Measurements from ENCODE around the gene RTRAF. TPM values are rescaled to one million over a fixed set of nuclear protein-coding genes. Genes with fewer than 3 reads are reported as not detected.

The RTRAF gene
- total RNA-seq, 1 donor from 2014 or later: 309 TPM

GRCh38 chr14:52026017-52026660 lies 36.8 kb downstream of the RTRAF start:
- H3K4me1 Mint-ChIP-seq: peaks cover 21% of the 10 kb centered on the region
- H3K27me3 Mint-ChIP-seq (ENCODE audit: low read depth): no peaks in the 10 kb centered on the region
- TF ChIP-seq CTCF (conservative IDR thresholded peaks at IDR 0.05): no peak
- DNase-seq (ENCODE audit: low read depth, low spot score): no peak
- no peaks in the 10 kb centered on the region for H3K9me3 Mint-ChIP-seq
- peak overlapping the region; percentile 78 for H3K27ac Mint-ChIP-seq (ENCODE audit: unreplicated experiment)
- no peak overlapping the region for H3K4me3 Mint-ChIP-seq
- H3K36me3 Mint-ChIP-seq (ENCODE audit: low read depth): peaks cover 10% of the 10 kb centered on the region

GRCh38 chr14:52026901-52027300 lies 37.6 kb downstream of the RTRAF start:
- no peak for DNase-seq (ENCODE audit: low read depth, low spot score)
- TF ChIP-seq CTCF (conservative IDR thresholded peaks at IDR 0.05): no peak
- no peak overlapping the region for H3K4me3 Mint-ChIP-seq
- H3K36me3 Mint-ChIP-seq (ENCODE audit: low read depth): peaks cover 10% of the 10 kb centered on the region
- H3K27me3 Mint-ChIP-seq (ENCODE audit: low read depth): no peaks in the 10 kb centered on the region
- peaks cover 15% of the 10 kb centered on the region for H3K4me1 Mint-ChIP-seq
- H3K27ac Mint-ChIP-seq (ENCODE audit: unreplicated experiment): no peak overlapping the region
- H3K9me3 Mint-ChIP-seq: no peaks in the 10 kb centered on the region

- Mint-ChIP-seq H3K27ac (ENCODE audit: unreplicated experiment) (no peak overlapping the region), H3K9me3 (no peaks in the 10 kb centered on the region), H3K27me3 (ENCODE audit: low read depth) (no peaks in the 10 kb centered on the region), H3K4me1 (peaks cover 21% of the 10 kb centered on the region), H3K36me3 (ENCODE audit: low read depth) (no peaks in the 10 kb centered on the region), H3K4me3 (no peak overlapping the region)
- no peak for TF ChIP-seq CTCF (conservative IDR thresholded peaks at IDR 0.05)
- DNase-seq (ENCODE audit: low read depth, low spot score): no peak
These were observed 40.5 kb downstream of the RTRAF start for GRCh38 chr14:52029881-52030280.

- no peak for DNase-seq (ENCODE audit: low read depth, low spot score)
- peaks cover 10% of the 10 kb centered on the region for H3K4me1 Mint-ChIP-seq
- H3K9me3 Mint-ChIP-seq: no peaks in the 10 kb centered on the region
- no peaks in the 10 kb centered on the region for H3K27me3 Mint-ChIP-seq (ENCODE audit: low read depth)
- no peak for TF ChIP-seq CTCF (conservative IDR thresholded peaks at IDR 0.05)
- H3K4me3 Mint-ChIP-seq: no peak overlapping the region
- H3K27ac Mint-ChIP-seq (ENCODE audit: unreplicated experiment): no peak overlapping the region
- H3K36me3 Mint-ChIP-seq (ENCODE audit: low read depth): peaks cover 4% of the 10 kb centered on the region
These were observed 42.4 kb downstream of the RTRAF start for GRCh38 chr14:52031781-52032180.

- H3K4me3 Mint-ChIP-seq: no peak overlapping the region
- no peak for TF ChIP-seq CTCF (conservative IDR thresholded peaks at IDR 0.05)
- no peak overlapping the region for H3K27ac Mint-ChIP-seq (ENCODE audit: unreplicated experiment)
- no peaks in the 10 kb centered on the region for H3K9me3 Mint-ChIP-seq
- H3K36me3 Mint-ChIP-seq (ENCODE audit: low read depth): peaks cover 4% of the 10 kb centered on the region
- H3K27me3 Mint-ChIP-seq (ENCODE audit: low read depth): no peaks in the 10 kb centered on the region
- no peak for DNase-seq (ENCODE audit: low read depth, low spot score)
- peaks cover 6% of the 10 kb centered on the region for H3K4me1 Mint-ChIP-seq
These were observed 43.0 kb downstream of the RTRAF start for GRCh38 chr14:52032204-52032801.

Measured in neural crest cell (in vitro differentiated cells).